ENCODE measurements around the gene HDAC4.

DNA sequence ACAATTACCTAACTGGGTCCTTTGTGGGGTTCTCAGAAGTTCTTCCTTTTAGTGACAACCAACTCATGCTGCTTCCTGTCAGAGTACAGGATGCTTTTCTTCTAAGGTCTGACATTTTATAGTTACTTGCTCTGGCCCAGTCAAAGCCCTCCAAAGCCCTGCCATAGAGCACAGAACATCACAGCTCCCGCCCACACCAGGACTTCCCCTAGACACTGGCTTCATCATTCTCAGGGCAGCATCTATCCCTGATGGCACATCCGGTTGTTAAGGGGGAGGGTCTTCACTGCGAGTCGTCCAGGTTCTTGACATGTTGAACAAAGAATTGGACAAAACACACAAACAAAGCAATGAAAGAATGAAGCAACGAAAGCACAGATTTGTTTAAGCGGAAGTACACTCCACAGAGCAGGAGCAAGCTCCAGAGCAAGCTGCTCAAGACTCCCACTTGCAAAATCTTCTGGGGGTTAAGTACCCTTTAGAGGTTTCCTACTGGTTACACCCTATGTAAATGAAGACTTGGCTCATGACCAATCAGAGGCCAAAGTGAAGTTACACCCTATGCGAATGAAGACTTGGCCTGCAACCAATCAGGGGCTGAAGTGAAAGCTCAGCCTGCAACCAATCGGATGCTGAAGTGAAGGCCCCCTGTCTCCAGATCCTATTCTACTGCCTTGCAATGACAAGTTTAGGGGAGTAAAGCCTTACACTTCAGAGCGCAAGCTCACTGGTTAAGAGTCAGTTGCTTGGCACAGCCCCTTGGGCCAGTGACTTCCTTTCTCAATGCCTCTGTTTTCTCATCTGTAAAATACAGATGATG is 79.0 kb downstream of the HDAC4 start:
- TF ChIP-seq, protein P1, sequence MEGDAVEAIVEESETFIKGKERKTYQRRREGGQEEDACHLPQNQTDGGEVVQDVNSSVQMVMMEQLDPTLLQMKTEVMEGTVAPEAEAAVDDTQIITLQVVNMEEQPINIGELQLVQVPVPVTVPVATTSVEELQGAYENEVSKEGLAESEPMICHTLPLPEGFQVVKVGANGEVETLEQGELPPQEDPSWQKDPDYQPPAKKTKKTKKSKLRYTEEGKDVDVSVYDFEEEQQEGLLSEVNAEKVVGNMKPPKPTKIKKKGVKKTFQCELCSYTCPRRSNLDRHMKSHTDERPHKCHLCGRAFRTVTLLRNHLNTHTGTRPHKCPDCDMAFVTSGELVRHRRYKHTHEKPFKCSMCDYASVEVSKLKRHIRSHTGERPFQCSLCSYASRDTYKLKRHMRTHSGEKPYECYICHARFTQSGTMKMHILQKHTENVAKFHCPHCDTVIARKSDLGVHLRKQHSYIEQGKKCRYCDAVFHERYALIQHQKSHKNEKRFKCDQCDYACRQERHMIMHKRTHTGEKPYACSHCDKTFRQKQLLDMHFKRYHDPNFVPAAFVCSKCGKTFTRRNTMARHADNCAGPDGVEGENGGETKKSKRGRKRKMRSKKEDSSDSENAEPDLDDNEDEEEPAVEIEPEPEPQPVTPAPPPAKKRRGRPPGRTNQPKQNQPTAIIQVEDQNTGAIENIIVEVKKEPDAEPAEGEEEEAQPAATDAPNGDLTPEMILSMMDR (IDR thresholded peaks at IDR 0.05), result no peak
- TF ChIP-seq, protein P2, sequence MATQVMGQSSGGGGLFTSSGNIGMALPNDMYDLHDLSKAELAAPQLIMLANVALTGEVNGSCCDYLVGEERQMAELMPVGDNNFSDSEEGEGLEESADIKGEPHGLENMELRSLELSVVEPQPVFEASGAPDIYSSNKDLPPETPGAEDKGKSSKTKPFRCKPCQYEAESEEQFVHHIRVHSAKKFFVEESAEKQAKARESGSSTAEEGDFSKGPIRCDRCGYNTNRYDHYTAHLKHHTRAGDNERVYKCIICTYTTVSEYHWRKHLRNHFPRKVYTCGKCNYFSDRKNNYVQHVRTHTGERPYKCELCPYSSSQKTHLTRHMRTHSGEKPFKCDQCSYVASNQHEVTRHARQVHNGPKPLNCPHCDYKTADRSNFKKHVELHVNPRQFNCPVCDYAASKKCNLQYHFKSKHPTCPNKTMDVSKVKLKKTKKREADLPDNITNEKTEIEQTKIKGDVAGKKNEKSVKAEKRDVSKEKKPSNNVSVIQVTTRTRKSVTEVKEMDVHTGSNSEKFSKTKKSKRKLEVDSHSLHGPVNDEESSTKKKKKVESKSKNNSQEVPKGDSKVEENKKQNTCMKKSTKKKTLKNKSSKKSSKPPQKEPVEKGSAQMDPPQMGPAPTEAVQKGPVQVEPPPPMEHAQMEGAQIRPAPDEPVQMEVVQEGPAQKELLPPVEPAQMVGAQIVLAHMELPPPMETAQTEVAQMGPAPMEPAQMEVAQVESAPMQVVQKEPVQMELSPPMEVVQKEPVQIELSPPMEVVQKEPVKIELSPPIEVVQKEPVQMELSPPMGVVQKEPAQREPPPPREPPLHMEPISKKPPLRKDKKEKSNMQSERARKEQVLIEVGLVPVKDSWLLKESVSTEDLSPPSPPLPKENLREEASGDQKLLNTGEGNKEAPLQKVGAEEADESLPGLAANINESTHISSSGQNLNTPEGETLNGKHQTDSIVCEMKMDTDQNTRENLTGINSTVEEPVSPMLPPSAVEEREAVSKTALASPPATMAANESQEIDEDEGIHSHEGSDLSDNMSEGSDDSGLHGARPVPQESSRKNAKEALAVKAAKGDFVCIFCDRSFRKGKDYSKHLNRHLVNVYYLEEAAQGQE (IDR thresholded peaks at IDR 0.05; ENCODE audit: insufficient read depth in 1 of 2, low read depth in 2 of 2, low read length in 1 of 2), result no peak
- TF ChIP-seq POLR2AphosphoS5 (IDR thresholded peaks at IDR 0.05; ENCODE audit: low read depth, low read length), result no peak
- no peak for TF ChIP-seq SIN3A (IDR thresholded peaks at IDR 0.05; ENCODE audit: borderline replicate concordance, insufficient read depth, low read depth, low read length)
- TF ChIP-seq TCF7L2 (IDR thresholded peaks at IDR 0.05; ENCODE audit: low read depth, low read length), result no peak
